ENCODE data around the gene CD40. TPM values are rescaled to one million over a fixed set of nuclear protein-coding genes. Genes with fewer than 3 reads are reported as not detected.

Gene CD40
- total RNA-seq, 1 donor from 2014 or later: 1.5 TPM

DNA sequence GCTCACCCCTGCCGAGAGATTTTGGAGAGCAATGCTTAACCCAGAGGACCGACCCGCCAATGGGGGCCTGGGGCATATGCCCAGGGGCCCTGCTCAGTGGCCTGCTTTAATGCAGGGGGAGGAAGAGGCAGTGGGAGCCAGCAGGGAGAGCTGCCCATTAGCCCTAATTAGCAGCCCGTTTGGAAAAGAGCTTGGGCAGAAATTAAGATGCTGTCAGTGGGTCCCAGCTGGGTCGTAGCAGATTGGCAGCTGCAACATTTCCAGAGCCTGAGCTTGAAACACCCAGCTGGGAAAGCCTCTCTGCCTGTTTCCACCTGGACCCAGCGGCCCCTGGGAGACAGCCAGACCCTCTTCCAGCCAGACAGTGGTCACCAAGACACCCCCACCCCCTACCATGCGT, 39.5 kb downstream of the CD40 start:
- Mint-ChIP-seq H3K27ac (no peak overlapping the region), H3K4me1 (ENCODE audit: unreplicated experiment) (no peaks in the 10 kb centered on the region), H3K27me3 (peaks cover 32% of the 10 kb centered on the region), H3K36me3 (no peaks in the 10 kb centered on the region), H3K9me3 (no peaks in the 10 kb centered on the region), H3K4me3 (no peak overlapping the region)
- no peak for TF ChIP-seq CTCF (conservative IDR thresholded peaks at IDR 0.05)
- DNase-seq (ENCODE audit: extremely low spot score, unreplicated experiment): no peak

DNA sequence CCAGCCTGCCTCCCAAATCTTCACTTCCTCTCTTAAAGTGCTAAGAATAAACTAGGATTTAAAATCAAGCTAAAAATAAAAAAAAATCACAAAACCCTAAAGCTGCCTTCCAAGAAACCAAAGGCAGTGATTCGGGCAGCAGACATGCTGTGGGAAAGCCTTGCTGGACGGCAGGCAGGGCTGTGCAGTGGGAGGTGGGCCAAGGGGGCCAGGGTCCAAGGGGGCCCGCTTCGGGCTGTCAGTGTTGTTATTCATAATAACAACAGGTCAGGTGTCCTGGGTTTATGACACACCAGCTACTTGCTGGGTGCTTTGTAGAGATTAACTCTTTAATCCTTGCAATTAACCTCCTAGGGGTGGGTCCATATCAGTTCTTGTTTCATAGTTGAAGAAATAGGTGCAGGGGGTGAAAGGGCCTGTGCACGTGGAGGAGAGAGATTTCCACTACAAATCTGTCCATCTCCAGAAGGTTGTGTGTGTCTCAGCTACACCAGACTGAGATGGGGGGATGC, 40.4 kb downstream of the CD40 start:
- Mint-ChIP-seq H3K36me3 (no peaks in the 10 kb centered on the region), H3K27ac (no peak overlapping the region), H3K9me3 (no peaks in the 10 kb centered on the region), H3K4me3 (no peak overlapping the region), H3K4me1 (ENCODE audit: unreplicated experiment) (no peaks in the 10 kb centered on the region), H3K27me3 (peaks cover 41% of the 10 kb centered on the region)
- no peak for TF ChIP-seq CTCF (conservative IDR thresholded peaks at IDR 0.05)
- DNase-seq (ENCODE audit: extremely low spot score, unreplicated experiment): no peak

DNA sequence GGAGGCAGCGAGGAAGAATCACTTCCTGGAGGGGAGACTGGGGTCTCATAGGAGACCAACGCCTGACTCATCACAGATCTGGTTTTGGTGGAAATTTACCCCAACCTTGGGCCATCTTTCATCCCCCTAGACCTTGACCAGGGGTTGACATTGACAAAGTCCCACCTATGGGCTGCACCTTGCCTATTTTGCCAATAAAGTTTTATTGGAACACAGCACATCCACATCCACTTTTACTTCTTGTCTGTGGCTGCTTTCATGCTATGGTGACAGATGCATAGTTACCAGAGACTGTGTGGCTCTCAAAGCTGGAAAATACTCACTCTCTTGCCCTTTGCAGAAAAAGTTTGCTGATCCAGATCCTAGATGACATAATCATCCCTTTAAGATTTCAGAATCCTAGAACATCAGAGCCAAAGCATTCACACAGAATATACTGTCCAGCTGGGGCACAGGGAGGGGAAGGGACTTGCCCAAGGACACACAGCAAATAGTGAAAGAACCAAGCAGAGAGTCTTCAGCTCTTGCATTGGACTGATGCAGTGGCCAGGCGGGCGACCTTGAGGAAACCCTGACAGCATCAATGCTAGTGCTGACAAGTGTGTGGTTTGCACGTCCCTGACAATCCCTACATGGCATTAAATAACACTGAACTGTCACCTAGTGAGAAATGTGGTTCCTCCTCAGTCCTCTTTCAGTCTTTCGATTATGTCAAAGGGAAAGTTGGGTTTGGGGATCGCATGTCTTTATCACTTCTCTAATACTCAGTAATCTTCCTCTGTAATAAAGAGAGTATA, 41.2 kb downstream of the CD40 start:
- no peak for DNase-seq (ENCODE audit: extremely low spot score, unreplicated experiment)
- H3K27ac Mint-ChIP-seq: no peak overlapping the region
- TF ChIP-seq CTCF (conservative IDR thresholded peaks at IDR 0.05): no peak
- H3K9me3 Mint-ChIP-seq: no peaks in the 10 kb centered on the region
- H3K27me3 Mint-ChIP-seq: peaks cover 48% of the 10 kb centered on the region
- H3K4me1 Mint-ChIP-seq (ENCODE audit: unreplicated experiment): no peaks in the 10 kb centered on the region
- H3K36me3 Mint-ChIP-seq: no peaks in the 10 kb centered on the region
- no peak overlapping the region for H3K4me3 Mint-ChIP-seq

GRCh38 chr20:46160661-46161060, 42.5 kb downstream of the CD40 start:
- H3K4me3 Mint-ChIP-seq: no peak overlapping the region
- no peaks in the 10 kb centered on the region for H3K36me3 Mint-ChIP-seq
- H3K4me1 Mint-ChIP-seq (ENCODE audit: unreplicated experiment): no peaks in the 10 kb centered on the region
- peaks cover 53% of the 10 kb centered on the region for H3K27me3 Mint-ChIP-seq
- no peak for TF ChIP-seq CTCF (conservative IDR thresholded peaks at IDR 0.05)
- no peaks in the 10 kb centered on the region for H3K9me3 Mint-ChIP-seq
- H3K27ac Mint-ChIP-seq: no peak overlapping the region
- no peak for DNase-seq (ENCODE audit: extremely low spot score, unreplicated experiment)

GRCh38 chr20:46161921-46162320, 43.8 kb downstream of the CD40 start:
- H3K4me3 Mint-ChIP-seq: no peak overlapping the region
- no peaks in the 10 kb centered on the region for H3K36me3 Mint-ChIP-seq
- H3K27me3 Mint-ChIP-seq: peaks cover 62% of the 10 kb centered on the region
- H3K27ac Mint-ChIP-seq: no peak overlapping the region
- TF ChIP-seq CTCF (conservative IDR thresholded peaks at IDR 0.05): no peak
- H3K4me1 Mint-ChIP-seq (ENCODE audit: unreplicated experiment): no peaks in the 10 kb centered on the region
- no peaks in the 10 kb centered on the region for H3K9me3 Mint-ChIP-seq
- no peak for DNase-seq (ENCODE audit: extremely low spot score, unreplicated experiment)
